Gastroesophageal sphincter (tissue), 4 donors: ENCODE measurements around the gene FRMPD1. TPM values are rescaled to one million over a fixed set of nuclear protein-coding genes. Genes with fewer than 3 reads are reported as not detected.

Experiments
- ATAC-seq: fragments of 150-250 bp; one replicate; pipeline ENCODE4 v1.9.1; 2016; ENCODE audit warnings: mild to moderate bottlenecking, moderate library complexity
- H3K27ac ChIP-seq, 4 donors: fragments of 200-600 bp; sonication (generic) in 3 of 4; 1 replicate in 3 of 4; 2 replicates in 1 of 4; pipeline ENCODE4 v1.5.1; 2016 to 2019
- H3K27me3 ChIP-seq: fragments of 200-600 bp; sonication (generic); one replicate; pipeline ENCODE4 v1.5.1; 2019
- H3K36me3 ChIP-seq, 2 donors: fragments of 200-600 bp; sonication (generic); one replicate each; pipeline ENCODE4 v1.5.1; 2019; ENCODE audit warnings: control low read depth in 1 of 2
- H3K4me1 ChIP-seq, 3 donors: fragments of 200-600 bp; sonication (generic); 1 replicate in 2 of 3; 2 replicates in 1 of 3; pipeline ENCODE4 v1.5.1; 2016 to 2019; ENCODE audit warnings: control low read depth in 2 of 3
- H3K4me3 ChIP-seq, 2 donors: fragments of 200-600 bp; sonication (generic); one replicate each; pipeline ENCODE4 v1.5.1; 2019; ENCODE audit warnings: mild to moderate bottlenecking in 1 of 2, moderate library complexity in 1 of 2
- H3K9me3 ChIP-seq, 3 donors: fragments of 200-600 bp; sonication (generic); one replicate each; pipeline ENCODE4 v1.5.1; 2017 to 2019; ENCODE audit warnings: control low read depth in 2 of 3
- EP300 ChIP-seq: sonication (generic); formaldehyde crosslinking; IDR thresholded peaks from one replicate; pipeline ENCODE4 v1.6.1; 2017; ENCODE audit warnings: antibody characterized with exemption, mild to moderate bottlenecking
- POLR2A ChIP-seq, 2 donors: fragments of 450-650 bp; IDR thresholded peaks; one replicate each; pipeline ENCODE4 v1.6.1; 2017; ENCODE audit warnings: antibody characterized with exemption in 2 of 2, mild to moderate bottlenecking in 2 of 2, moderate library complexity in 1 of 2
- POLR2AphosphoS5 ChIP-seq: sonication (generic); formaldehyde crosslinking; IDR thresholded peaks from one replicate; pipeline ENCODE4 v1.6.1; 2017; ENCODE audit warnings: antibody characterized with exemption
- WGBS, 2 donors: methylation state at CpG; one replicate each; pipeline ENCODE4 v1.1.5; 2018; ENCODE audit warnings: low coverage in 1 of 2; 5-methylcytosine and 5-hydroxymethylcytosine counted together
- total RNA-seq, 4 donors: library from RNA; depleted of rRNA; stranded (reverse); fragments of >200 nt; gene quantifications; one replicate each; pipeline ENCODE4 v1.1.0, GENCODE V29; 2016
- TF ChIP-seq, protein P1 (sequence below), 4 experiments: fragments of 200-600 bp in 2 of 4; fragments of 450-650 bp in 2 of 4; sonication (generic) in 1 of 4; IDR thresholded peaks; one replicate each; pipeline ENCODE4 v1.5.1; 2017 to 2019; ENCODE audit warnings: antibody characterized with exemption in 4 of 4, mild to moderate bottlenecking in 2 of 4, moderate library complexity in 2 of 4

The FRMPD1 gene
- total RNA-seq, 4 donors from 2014 or later: 0.27 TPM; not detected in 3

DNA sequence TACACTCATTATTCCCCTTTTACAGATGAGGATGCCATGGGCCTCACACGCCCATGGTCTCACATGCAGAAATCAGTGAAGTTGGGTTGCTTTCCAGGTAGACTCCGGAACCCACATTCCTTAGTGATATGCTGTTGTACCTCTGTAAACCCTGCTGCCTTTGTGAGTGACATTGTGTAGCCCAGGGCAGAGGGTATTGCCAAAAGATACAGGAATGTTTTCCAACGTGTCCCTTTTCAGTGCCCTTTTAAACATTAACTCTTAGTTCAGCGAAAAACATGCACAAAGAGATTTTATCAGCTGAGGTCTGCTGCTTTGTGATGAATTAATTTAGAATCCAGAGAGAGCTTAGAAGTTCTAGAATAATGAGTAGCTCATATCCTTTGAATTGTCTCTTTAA lies 64.5 kb downstream of the FRMPD1 start:
- Histone ChIP-seq H3K36me3 (no peaks in the 10 kb centered on the region), H3K4me3 (no peak overlapping the region), H3K27ac (no peak overlapping the region), H3K9me3 (no peaks in the 10 kb centered on the region), H3K27me3 (peaks cover 5% of the 10 kb centered on the region), H3K4me1 (no peaks in the 10 kb centered on the region)
- 63 to 72% methylated on average over 4 of the region's 4 CpGs for WGBS, 2 donors
- ATAC-seq: no peak
- TF ChIP-seq POLR2AphosphoS5 (no peak), POLR2A (IDR thresholded peaks at IDR 0.05) (no peak), EP300 (no peak)
- TF ChIP-seq, protein P1, sequence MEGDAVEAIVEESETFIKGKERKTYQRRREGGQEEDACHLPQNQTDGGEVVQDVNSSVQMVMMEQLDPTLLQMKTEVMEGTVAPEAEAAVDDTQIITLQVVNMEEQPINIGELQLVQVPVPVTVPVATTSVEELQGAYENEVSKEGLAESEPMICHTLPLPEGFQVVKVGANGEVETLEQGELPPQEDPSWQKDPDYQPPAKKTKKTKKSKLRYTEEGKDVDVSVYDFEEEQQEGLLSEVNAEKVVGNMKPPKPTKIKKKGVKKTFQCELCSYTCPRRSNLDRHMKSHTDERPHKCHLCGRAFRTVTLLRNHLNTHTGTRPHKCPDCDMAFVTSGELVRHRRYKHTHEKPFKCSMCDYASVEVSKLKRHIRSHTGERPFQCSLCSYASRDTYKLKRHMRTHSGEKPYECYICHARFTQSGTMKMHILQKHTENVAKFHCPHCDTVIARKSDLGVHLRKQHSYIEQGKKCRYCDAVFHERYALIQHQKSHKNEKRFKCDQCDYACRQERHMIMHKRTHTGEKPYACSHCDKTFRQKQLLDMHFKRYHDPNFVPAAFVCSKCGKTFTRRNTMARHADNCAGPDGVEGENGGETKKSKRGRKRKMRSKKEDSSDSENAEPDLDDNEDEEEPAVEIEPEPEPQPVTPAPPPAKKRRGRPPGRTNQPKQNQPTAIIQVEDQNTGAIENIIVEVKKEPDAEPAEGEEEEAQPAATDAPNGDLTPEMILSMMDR (IDR thresholded peaks at IDR 0.05): no peak

DNA sequence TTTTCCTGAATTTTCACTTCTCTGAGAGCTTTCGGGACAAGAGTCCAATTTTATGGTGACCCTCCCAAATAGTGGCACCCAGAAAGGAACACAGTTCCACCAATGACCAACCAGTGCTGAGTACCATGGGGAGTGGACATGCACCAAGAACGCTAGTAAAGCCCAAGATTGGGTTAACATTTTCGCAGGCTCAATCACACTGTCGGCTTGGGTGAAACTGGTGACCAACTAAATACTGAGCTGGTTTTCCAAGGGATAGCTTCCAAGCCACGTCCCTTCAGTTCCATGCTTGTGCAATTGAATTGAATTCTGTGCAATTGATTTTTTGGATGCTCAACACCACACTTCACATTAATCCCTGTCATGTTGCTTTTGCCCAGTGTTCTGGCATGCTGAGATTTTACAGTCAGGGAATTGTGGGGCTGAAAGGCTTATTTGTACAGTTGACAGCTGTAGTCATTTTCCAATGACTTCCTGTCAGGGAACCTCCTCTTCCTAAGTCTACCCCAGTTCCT lies 65.3 kb downstream of the FRMPD1 start:
- no peak overlapping the region for H3K4me3 ChIP-seq
- no peaks in the 10 kb centered on the region for H3K4me1 ChIP-seq
- peaks cover 5% of the 10 kb centered on the region for H3K27me3 ChIP-seq
- H3K36me3 ChIP-seq: no peaks in the 10 kb centered on the region
- ATAC-seq: no peak
- H3K27ac ChIP-seq: no peak overlapping the region
- TF ChIP-seq, protein P1 (IDR thresholded peaks at IDR 0.05): no peak
- no peak for TF ChIP-seq POLR2A (IDR thresholded peaks at IDR 0.05)
- TF ChIP-seq POLR2AphosphoS5: no peak
- TF ChIP-seq EP300: no peak
- WGBS, 2 donors: 91 to 100% methylated on average over 1 to 5 of the region's 5 CpGs
- no peaks in the 10 kb centered on the region for H3K9me3 ChIP-seq

DNA sequence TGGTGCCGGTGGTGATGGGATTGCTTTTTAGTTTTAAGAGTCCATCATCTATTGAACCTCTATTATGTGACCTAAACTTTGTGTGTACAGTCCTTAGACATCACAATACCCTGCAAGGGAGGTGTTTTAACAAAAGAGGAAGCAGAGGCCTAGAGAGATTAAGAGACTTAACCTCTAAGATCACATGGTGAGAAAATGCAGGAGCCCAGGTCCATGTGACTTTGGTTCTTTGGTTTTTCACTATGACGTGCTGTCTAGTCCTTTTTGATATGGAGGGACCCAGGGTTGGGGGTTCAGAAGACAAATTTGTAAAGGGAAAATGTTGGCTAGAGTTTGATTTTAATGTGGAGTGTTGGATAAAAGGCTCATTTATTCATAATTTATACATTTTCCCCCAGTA lies 68.8 kb downstream of the FRMPD1 start:
- 89% methylated on average over 1 to 2 of the region's 2 CpGs for WGBS, 2 donors
- ATAC-seq: no peak
- Histone ChIP-seq H3K27me3 (peaks cover 5% of the 10 kb centered on the region), H3K27ac (no peak overlapping the region), H3K4me3 (no peak overlapping the region), H3K36me3 (no peaks in the 10 kb centered on the region), H3K9me3 (no peaks in the 10 kb centered on the region), H3K4me1 (no peaks in the 10 kb centered on the region)
- TF ChIP-seq EP300: no peak
- no peak for TF ChIP-seq POLR2A (IDR thresholded peaks at IDR 0.05)
- TF ChIP-seq, protein P1 (IDR thresholded peaks at IDR 0.05): no peak
- no peak for TF ChIP-seq POLR2AphosphoS5

DNA sequence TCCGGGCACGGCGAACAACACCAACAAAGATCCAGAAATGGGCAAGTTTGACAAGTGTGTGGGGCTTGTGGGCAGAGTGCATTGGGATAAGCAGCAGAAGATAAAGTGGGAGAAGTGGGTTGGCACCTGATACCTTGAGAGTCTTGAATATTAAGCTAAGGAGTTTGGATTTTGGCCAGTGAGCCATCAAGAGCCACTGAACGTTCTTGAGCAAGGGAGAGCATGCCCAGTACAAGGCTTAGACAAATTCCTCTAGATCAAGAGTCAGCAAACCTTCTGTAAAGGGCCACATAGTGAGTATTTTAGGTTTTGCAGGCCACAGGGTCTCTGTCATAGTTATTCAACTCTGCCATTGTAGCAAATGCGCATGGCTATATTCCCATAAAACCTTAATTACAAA lies 76.3 kb downstream of the FRMPD1 start:
- no peak for ATAC-seq
- Histone ChIP-seq H3K4me1 (no peaks in the 10 kb centered on the region), H3K27me3 (peaks cover 33% of the 10 kb centered on the region), H3K4me3 (no peak overlapping the region), H3K27ac (no peak overlapping the region), H3K9me3 (no peaks in the 10 kb centered on the region), H3K36me3 (no peaks in the 10 kb centered on the region)
- no peak for TF ChIP-seq POLR2AphosphoS5
- no peak for TF ChIP-seq POLR2A (IDR thresholded peaks at IDR 0.05)
- TF ChIP-seq, protein P1 (IDR thresholded peaks at IDR 0.05): no peak
- no peak for TF ChIP-seq EP300
- WGBS, 2 donors: 83 to 87% methylated on average over 4 of the region's 5 CpGs

DNA sequence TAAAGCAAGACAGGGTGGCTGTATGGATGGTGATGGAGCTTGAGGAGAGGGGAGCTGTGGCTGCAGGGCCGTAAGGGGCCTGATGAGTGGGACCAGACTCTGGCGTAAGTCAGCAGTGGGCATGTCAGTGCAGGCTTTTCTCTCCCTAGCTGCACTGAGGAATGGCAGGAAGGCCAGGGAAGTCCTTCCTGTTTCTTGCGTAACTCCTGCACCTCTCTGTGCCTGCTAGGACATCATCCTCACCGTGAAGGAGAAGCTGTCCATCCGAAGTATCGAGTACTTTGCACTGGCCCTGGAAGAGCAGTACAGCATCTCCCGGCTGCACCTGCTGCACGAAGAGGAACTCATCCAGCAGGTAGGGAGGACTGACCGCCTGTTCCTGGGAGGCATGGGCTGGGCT lies 78.7 kb downstream of the FRMPD1 start:
- TF ChIP-seq POLR2AphosphoS5 (no peak), EP300 (no peak), POLR2A (IDR thresholded peaks at IDR 0.05) (no peak)
- TF ChIP-seq, protein P1 (IDR thresholded peaks at IDR 0.05): no peak
- Histone ChIP-seq H3K4me1 (no peaks in the 10 kb centered on the region), H3K36me3 (no peaks in the 10 kb centered on the region), H3K9me3 (no peaks in the 10 kb centered on the region), H3K27me3 (peaks cover 38% of the 10 kb centered on the region), H3K27ac (no peak overlapping the region), H3K4me3 (no peak overlapping the region)
- 81% methylated on average over 3 of the region's 9 CpGs; no CpG with 5 or more reads in 1 of the 2 donors for WGBS, 2 donors
- ATAC-seq: no peak
